Measurements from ENCODE around the gene ERC2.

Gene ERC2

GRCh38 chr3:55691141-55691540, 777.1 kb downstream of the ERC2 start:
- TF ChIP-seq GATA2 (IDR thresholded peaks at IDR 0.05; ENCODE audit: low read depth, low read length) = no peak
- no peak for TF ChIP-seq GATA3 (IDR thresholded peaks at IDR 0.05; ENCODE audit: low read depth, low read length)

GRCh38 chr3:55690726-55691125, 777.5 kb downstream of the ERC2 start:
- no peak for TF ChIP-seq GATA2 (IDR thresholded peaks at IDR 0.05; ENCODE audit: low read depth, low read length)
- no peak for TF ChIP-seq GATA3 (IDR thresholded peaks at IDR 0.05; ENCODE audit: low read depth, low read length)

- TF ChIP-seq GATA2 (IDR thresholded peaks at IDR 0.05; ENCODE audit: low read depth, low read length) (no peak), GATA3 (IDR thresholded peaks at IDR 0.05; ENCODE audit: low read depth, low read length) (no peak)
Measured at GRCh38 chr3:55690177-55690576, 778.1 kb downstream of the ERC2 start.

- TF ChIP-seq GATA2 (IDR thresholded peaks at IDR 0.05; ENCODE audit: low read depth, low read length) = no peak
- no peak for TF ChIP-seq GATA3 (IDR thresholded peaks at IDR 0.05; ENCODE audit: low read depth, low read length)
Measured at GRCh38 chr3:55688154-55688553, 780.1 kb downstream of the ERC2 start.

- TF ChIP-seq GATA2 (IDR thresholded peaks at IDR 0.05; ENCODE audit: low read depth, low read length) (no peak), GATA3 (IDR thresholded peaks at IDR 0.05; ENCODE audit: low read depth, low read length) (no peak)
Measured at GRCh38 chr3:55687526-55687925, 780.7 kb downstream of the ERC2 start.

- no peak for TF ChIP-seq GATA3 (IDR thresholded peaks at IDR 0.05; ENCODE audit: low read depth, low read length)
- TF ChIP-seq GATA2 (IDR thresholded peaks at IDR 0.05; ENCODE audit: low read depth, low read length) = no peak
Measured at GRCh38 chr3:55686426-55687254, 781.6 kb downstream of the ERC2 start.

GRCh38 chr3:55683666-55684270, 784.5 kb downstream of the ERC2 start:
- TF ChIP-seq GATA3 (IDR thresholded peaks at IDR 0.05; ENCODE audit: low read depth, low read length) = no peak
- no peak for TF ChIP-seq GATA2 (IDR thresholded peaks at IDR 0.05; ENCODE audit: low read depth, low read length)

- TF ChIP-seq GATA2 (IDR thresholded peaks at IDR 0.05; ENCODE audit: low read depth, low read length) (no peak), GATA3 (IDR thresholded peaks at IDR 0.05; ENCODE audit: low read depth, low read length) (no peak)
Measured at GRCh38 chr3:55682461-55682860, 785.8 kb downstream of the ERC2 start.

- TF ChIP-seq GATA2 (IDR thresholded peaks at IDR 0.05; ENCODE audit: low read depth, low read length) (no peak), GATA3 (IDR thresholded peaks at IDR 0.05; ENCODE audit: low read depth, low read length) (no peak)
Measured at GRCh38 chr3:55678546-55679216, 789.6 kb downstream of the ERC2 start.

GRCh38 chr3:55676643-55677042, 791.6 kb downstream of the ERC2 start:
- TF ChIP-seq GATA3 (IDR thresholded peaks at IDR 0.05; ENCODE audit: low read depth, low read length) (no peak), GATA2 (IDR thresholded peaks at IDR 0.05; ENCODE audit: low read depth, low read length) (no peak)

- TF ChIP-seq GATA2 (IDR thresholded peaks at IDR 0.05; ENCODE audit: low read depth, low read length) (no peak), GATA3 (IDR thresholded peaks at IDR 0.05; ENCODE audit: low read depth, low read length) (no peak)
Measured at GRCh38 chr3:55675478-55675877, 792.8 kb downstream of the ERC2 start.

- TF ChIP-seq GATA3 (IDR thresholded peaks at IDR 0.05; ENCODE audit: low read depth, low read length) (no peak), GATA2 (IDR thresholded peaks at IDR 0.05; ENCODE audit: low read depth, low read length) (no peak)
Measured at GRCh38 chr3:55673764-55674163, 794.5 kb downstream of the ERC2 start.

- TF ChIP-seq GATA3 (IDR thresholded peaks at IDR 0.05; ENCODE audit: low read depth, low read length) (no peak), GATA2 (IDR thresholded peaks at IDR 0.05; ENCODE audit: low read depth, low read length) (no peak)
Measured at GRCh38 chr3:55669133-55669532, 799.1 kb downstream of the ERC2 start.

GRCh38 chr3:55668359-55668758, 799.9 kb downstream of the ERC2 start:
- no peak for TF ChIP-seq GATA3 (IDR thresholded peaks at IDR 0.05; ENCODE audit: low read depth, low read length)
- TF ChIP-seq GATA2 (IDR thresholded peaks at IDR 0.05; ENCODE audit: low read depth, low read length) = no peak

GRCh38 chr3:55664387-55664786, 803.9 kb downstream of the ERC2 start:
- TF ChIP-seq GATA3 (IDR thresholded peaks at IDR 0.05; ENCODE audit: low read depth, low read length) (no peak), GATA2 (IDR thresholded peaks at IDR 0.05; ENCODE audit: low read depth, low read length) (no peak)

Data from SH-SY5Y (cell line).